ENCODE data around the gene JTB.

DNA sequence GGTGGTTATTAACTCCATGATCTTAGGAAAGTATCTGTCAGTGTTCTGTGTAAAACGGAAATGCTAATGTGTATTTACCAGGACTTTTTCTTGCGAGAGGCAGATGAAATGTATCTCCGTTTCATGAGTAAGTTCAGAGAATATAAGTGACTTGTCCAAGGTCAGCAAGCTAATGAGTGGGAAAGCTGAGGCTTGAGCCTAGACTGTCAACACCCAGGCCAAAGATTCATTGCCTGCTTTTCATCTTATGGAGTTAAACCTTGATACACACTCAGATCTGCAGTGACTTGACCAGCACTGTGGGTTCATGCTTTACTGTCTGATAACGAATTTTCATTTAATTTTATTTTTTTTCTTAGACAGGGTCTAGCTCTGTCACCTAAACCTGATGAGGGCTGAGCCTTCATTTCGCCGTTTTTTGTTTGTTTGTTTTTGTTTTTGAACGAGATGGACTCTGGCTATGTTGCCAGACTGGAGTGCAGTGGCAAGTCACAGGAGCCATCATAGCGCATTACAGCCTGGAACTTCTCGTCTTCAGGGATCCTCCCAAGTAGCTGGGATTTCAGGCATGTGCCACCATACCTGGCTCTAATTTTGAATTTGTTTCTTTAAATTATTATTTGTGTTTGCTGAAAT, 918 bp upstream of the JTB start:
- no peak for TF ChIP-seq POLR2A (IDR thresholded peaks at IDR 0.05; ENCODE audit: low read length)
- TF ChIP-seq GATA1 (IDR thresholded peaks at IDR 0.05; ENCODE audit: low read depth, low read length): no peak

Measured in erythroblast (primary cell).